Parathyroid adenoma (tissue), 2 donors: ENCODE data around the gene KLF8.

Experiments
- H2AFZ ChIP-seq: fragments of 300-600 bp; sonication (generic); one replicate; pipeline ENCODE4 v1.7.0; 2017; ENCODE audit warnings: antibody characterized with exemption, mild to moderate bottlenecking
- H3K27ac ChIP-seq: fragments of 300-600 bp; sonication (generic); one replicate; pipeline ENCODE4 v1.7.0; 2017
- H3K27me3 ChIP-seq: fragments of 300-600 bp; sonication (generic); one replicate; pipeline ENCODE4 v1.7.0; 2017; ENCODE audit warnings: low read length; ENCODE audit not compliant: control insufficient read depth, insufficient read depth
- H3K36me3 ChIP-seq: fragments of 300-600 bp; sonication (generic); one replicate; pipeline ENCODE4 v1.7.0; 2017; ENCODE audit warnings: low read length; ENCODE audit not compliant: control insufficient read depth, insufficient read depth
- H3K4me1 ChIP-seq: fragments of 300-600 bp; sonication (generic); one replicate; pipeline ENCODE4 v1.7.0; 2017; ENCODE audit warnings: control low read depth
- H3K4me2 ChIP-seq: fragments of 300-600 bp; sonication (generic); one replicate; pipeline ENCODE4 v1.7.0; 2017; ENCODE audit warnings: low read length
- H3K4me3 ChIP-seq: fragments of 300-600 bp; sonication (generic); one replicate; pipeline ENCODE4 v1.7.0; 2017; ENCODE audit warnings: low read depth, low read length
- H3K79me2 ChIP-seq: fragments of 300-600 bp; sonication (generic); one replicate; pipeline ENCODE4 v1.7.0; 2017; ENCODE audit warnings: control low read depth
- H3K9ac ChIP-seq: fragments of 300-600 bp; sonication (generic); one replicate; pipeline ENCODE4 v1.7.0; 2017; ENCODE audit warnings: mild to moderate bottlenecking
- H3K9me3 ChIP-seq: fragments of 300-600 bp; sonication (generic); one replicate; pipeline ENCODE4 v1.7.0; 2017; ENCODE audit warnings: low read length; ENCODE audit not compliant: control insufficient read depth
- CTCF ChIP-seq: fragments of 300-600 bp; sonication (generic); IDR thresholded peaks from one replicate; pipeline ENCODE4 v1.7.0; 2017; ENCODE audit warnings: antibody characterized with exemption, mild to moderate bottlenecking
- donor health status: primary hyperparathyroidism.

The KLF8 gene

GRCh38 chrX:56314334-56314733, 82.2 kb downstream of the KLF8 start:
- no peak overlapping the region for H3K4me2 ChIP-seq
- no peak overlapping the region for H3K4me3 ChIP-seq
- H3K9ac ChIP-seq = no peak overlapping the region
- TF ChIP-seq CTCF = no peak
- no peaks in the 10 kb centered on the region for H3K4me1 ChIP-seq
- H3K9me3 ChIP-seq = no peaks in the 10 kb centered on the region
- H3K79me2 ChIP-seq = no peaks in the 10 kb centered on the region
- H3K27me3 ChIP-seq = no peaks in the 10 kb centered on the region
- no peak overlapping the region for H2AFZ ChIP-seq
- H3K27ac ChIP-seq = no peak overlapping the region
- H3K36me3 ChIP-seq = no peaks in the 10 kb centered on the region

GRCh38 chrX:56318076-56318475, 85.9 kb downstream of the KLF8 start:
- Histone ChIP-seq H3K4me2 (no peak overlapping the region), H3K36me3 (no peaks in the 10 kb centered on the region), H3K27ac (no peak overlapping the region), H3K9me3 (no peaks in the 10 kb centered on the region), H3K79me2 (no peaks in the 10 kb centered on the region), H3K4me1 (no peaks in the 10 kb centered on the region), H3K27me3 (no peaks in the 10 kb centered on the region), H2AFZ (no peak overlapping the region), H3K4me3 (no peak overlapping the region), H3K9ac (no peak overlapping the region)
- TF ChIP-seq CTCF = no peak

DNA sequence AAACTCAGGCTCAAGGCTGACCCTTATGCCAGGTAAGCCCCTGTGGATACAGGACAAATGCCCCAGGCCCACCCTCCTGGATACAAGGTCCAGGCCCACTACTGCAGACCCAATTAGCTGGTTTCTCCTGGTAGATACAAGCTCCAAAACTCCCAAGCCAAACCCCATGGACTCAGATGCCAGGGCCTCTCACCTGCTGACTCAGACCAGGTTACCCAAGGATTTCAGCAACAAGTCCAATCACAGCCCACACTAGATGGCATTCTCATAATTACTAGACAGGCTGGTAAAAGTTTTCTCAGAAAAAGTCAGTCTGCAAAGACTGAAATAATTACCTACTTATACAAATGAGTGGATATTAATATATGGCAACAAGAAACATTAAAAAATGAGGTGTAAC, 87.0 kb downstream of the KLF8 start:
- Histone ChIP-seq H3K4me3 (no peak overlapping the region), H3K9me3 (no peaks in the 10 kb centered on the region), H3K79me2 (no peaks in the 10 kb centered on the region), H3K36me3 (no peaks in the 10 kb centered on the region), H3K27ac (no peak overlapping the region), H3K27me3 (no peaks in the 10 kb centered on the region), H3K4me1 (no peaks in the 10 kb centered on the region), H3K9ac (no peak overlapping the region), H3K4me2 (no peak overlapping the region), H2AFZ (no peak overlapping the region)
- TF ChIP-seq CTCF = no peak
